Mesodermal cell (in vitro differentiated cells): Measurements from ENCODE around the gene FHDC1.

Experiments used
- H3K27ac ChIP-seq: 2 replicates; pipeline ENCODE4 v1.7.0; 2013; ENCODE audit warnings: mild to moderate bottlenecking, low read depth, low read length, moderate library complexity; ENCODE audit not compliant: severe bottlenecking
- H3K36me3 ChIP-seq: 2 replicates; pipeline ENCODE4 v1.7.1; 2013; ENCODE audit warnings: mild to moderate bottlenecking, low read length, moderate library complexity; ENCODE audit not compliant: control insufficient read depth, insufficient read depth
- H3K4me1 ChIP-seq: one replicate; pipeline ENCODE4 v1.7.1; 2013; ENCODE audit warnings: mild to moderate bottlenecking, low read length; ENCODE audit not compliant: insufficient read depth, control insufficient read depth, poor library complexity, severe bottlenecking
- H3K4me3 ChIP-seq: 2 replicates; pipeline ENCODE4 v1.7.0; 2013; ENCODE audit warnings: low read length, control low read depth, mild to moderate bottlenecking; ENCODE audit not compliant: insufficient read depth, poor library complexity, severe bottlenecking; ENCODE audit errors: extremely low read depth
- H3K9me3 ChIP-seq: 2 replicates; pipeline ENCODE4 v1.7.1; 2013; ENCODE audit warnings: mild to moderate bottlenecking, low read length, moderate library complexity; ENCODE audit not compliant: control insufficient read depth
- WGBS, 2 experiments: methylation state at CpG; one replicate each; pipeline ENCODE4 v1.1.5; 2013; ENCODE audit warnings: missing lambda C conversion rate in 2 of 2; ENCODE audit not compliant: insufficient coverage in 2 of 2; 5-methylcytosine and 5-hydroxymethylcytosine counted together

FHDC1 gene

GRCh38 chr4:153023692-153024394 is 87.7 kb downstream of the FHDC1 start:
- Histone ChIP-seq H3K27ac (no peak overlapping the region), H3K4me3 (no peak overlapping the region), H3K9me3 (peaks cover 7% of the 10 kb centered on the region), H3K4me1 (peaks cover 3% of the 10 kb centered on the region), H3K36me3 (no peaks in the 10 kb centered on the region)
- 88 to 91% methylated on average over 11 to 14 of the region's 17 CpGs for WGBS, 2 experiments

GRCh38 chr4:153024466-153024865 is 88.3 kb downstream of the FHDC1 start:
- Histone ChIP-seq H3K9me3 (peaks cover 10% of the 10 kb centered on the region), H3K4me3 (no peak overlapping the region), H3K4me1 (no peaks in the 10 kb centered on the region), H3K27ac (no peak overlapping the region), H3K36me3 (no peaks in the 10 kb centered on the region)
- WGBS, 2 experiments: 86 to 94% methylated on average over 3 to 4 of the region's 6 CpGs

- Histone ChIP-seq H3K4me3 (no peak overlapping the region), H3K27ac (no peak overlapping the region), H3K9me3 (peaks cover 11% of the 10 kb centered on the region), H3K4me1 (no peaks in the 10 kb centered on the region), H3K36me3 (no peaks in the 10 kb centered on the region)
- 88 to 100% methylated on average over 1 of the region's 1 CpG for WGBS, 2 experiments
Measured at GRCh38 chr4:153025406-153025805, 89.3 kb downstream of the FHDC1 start.

GRCh38 chr4:153026591-153027346 is 90.6 kb downstream of the FHDC1 start:
- no peaks in the 10 kb centered on the region for H3K36me3 ChIP-seq

GRCh38 chr4:153027866-153028265 is 91.7 kb downstream of the FHDC1 start:
- no peaks in the 10 kb centered on the region for H3K4me1 ChIP-seq
- no peaks in the 10 kb centered on the region for H3K36me3 ChIP-seq
- H3K27ac ChIP-seq: no peak overlapping the region
- peaks cover 11% of the 10 kb centered on the region for H3K9me3 ChIP-seq
- no peak overlapping the region for H3K4me3 ChIP-seq
- WGBS, 2 experiments: 50% methylated on average over 2 of the region's 3 CpGs

More at GRCh38 chr4:153026591-153027346, 90.6 kb downstream of the FHDC1 start:
- no peak overlapping the region for H3K4me3 ChIP-seq
- H3K27ac ChIP-seq: no peak overlapping the region
- H3K4me1 ChIP-seq: no peaks in the 10 kb centered on the region
- WGBS, 2 experiments: 80 to 82% methylated on average over 9 to 10 of the region's 10 CpGs
- H3K9me3 ChIP-seq: peaks cover 11% of the 10 kb centered on the region

GRCh38 chr4:153028535-153028934 is 92.4 kb downstream of the FHDC1 start:
- H3K9me3 ChIP-seq: peaks cover 11% of the 10 kb centered on the region
- H3K4me1 ChIP-seq: no peaks in the 10 kb centered on the region
- no peak overlapping the region for H3K4me3 ChIP-seq
- WGBS, 2 experiments: 33 to 38% methylated on average over 1 of the region's 1 CpG
- H3K36me3 ChIP-seq: no peaks in the 10 kb centered on the region
- H3K27ac ChIP-seq: no peak overlapping the region
